Loucy (cell line): ENCODE data around the gene ZER1.

Experiments used
- CTCF ChIP-seq: fragments of 200-600 bp; sonication (generic); conservative IDR thresholded peaks from 2 replicates; pipeline ENCODE4 v1.5.1; 2014; ENCODE audit warnings: mild to moderate bottlenecking, antibody characterized with exemption, low read length
- EZH2phosphoT487 ChIP-seq: fragments of 200-600 bp; IDR thresholded peaks from 2 replicates; pipeline ENCODE4 v1.6.1; 2018; ENCODE audit warnings: antibody characterized with exemption, mild to moderate bottlenecking, moderate library complexity, borderline replicate concordance

- 0 out of 2 replicates have a peak, but pooled peaks have one; percentile 18 for TF ChIP-seq CTCF
- TF ChIP-seq EZH2phosphoT487 = no peak
Observed at GRCh38 chr9:128764361-128764760, 7.4 kb downstream of the ZER1 start.
